Liver (tissue), 9 donors: ENCODE data around the gene ADRA2C. TPM values are rescaled to one million over a fixed set of nuclear protein-coding genes. Genes with fewer than 3 reads are reported as not detected.

Source experiments
- DNase-seq: peaks from one replicate; pipeline ENCODE4 v3.0.0-alpha.2; 2017; ENCODE audit warnings: low spot score
- H3K27ac ChIP-seq, 2 donors: one replicate each; pipeline ENCODE4 v1.7.0; 2013; ENCODE audit warnings: inconsistent platforms in 2 of 2, low read length in 2 of 2, control low read depth in 1 of 2, low read depth in 1 of 2, mild to moderate bottlenecking in 1 of 2
- H3K27me3 ChIP-seq, 4 donors: one replicate each; pipeline versions ENCODE4 v1.6.1 to v1.7.0; 2013; ENCODE audit warnings: low read length in 3 of 4, inconsistent platforms in 1 of 4, mild to moderate bottlenecking in 1 of 4, moderate library complexity in 1 of 4; ENCODE audit not compliant: control insufficient read depth in 4 of 4, insufficient read depth in 4 of 4
- H3K36me3 ChIP-seq, 4 donors: one replicate each; pipeline versions ENCODE4 v1.6.1 to v1.7.0; 2013; ENCODE audit warnings: low read length in 3 of 4, mild to moderate bottlenecking in 3 of 4, low read depth in 1 of 4, moderate library complexity in 1 of 4; ENCODE audit not compliant: control insufficient read depth in 4 of 4, insufficient read depth in 3 of 4
- H3K4me1 ChIP-seq, 4 donors: one replicate each; pipeline versions ENCODE4 v1.6.1 to v1.7.0; 2013; ENCODE audit warnings: low read length in 3 of 4, mild to moderate bottlenecking in 3 of 4, moderate library complexity in 1 of 4; ENCODE audit not compliant: control insufficient read depth in 4 of 4, insufficient read depth in 4 of 4
- H3K4me3 ChIP-seq, 3 donors: one replicate each; pipeline versions ENCODE4 v1.6.1 to v1.7.0; 2013; ENCODE audit warnings: low read length in 3 of 3, control low read depth in 1 of 3, low read depth in 1 of 3, mild to moderate bottlenecking in 1 of 3
- H3K9ac ChIP-seq, 2 donors: one replicate each; pipeline ENCODE4 v1.7.0; 2013; ENCODE audit warnings: low read length in 2 of 2, mild to moderate bottlenecking in 2 of 2, moderate library complexity in 2 of 2, control low read depth in 1 of 2, low read depth in 1 of 2
- H3K9me3 ChIP-seq, 4 donors: one replicate each; pipeline versions ENCODE4 v1.6.1 to v1.7.0; 2013; ENCODE audit warnings: low read length in 3 of 4; ENCODE audit not compliant: control insufficient read depth in 4 of 4
- CTCF ChIP-seq: fragments of 150-350 bp; IDR thresholded peaks from 2 replicates; pipeline ENCODE4 v1.5.1; 2017; ENCODE audit warnings: improper control_type of control experiment, low read depth, low read length; ENCODE audit not compliant: missing input control
- EGR1 ChIP-seq, 2 donors: IDR thresholded peaks; 2 replicates each; pipeline ENCODE4 v1.6.1; 2016 to 2018; ENCODE audit warnings: antibody characterized with exemption in 2 of 2, low read depth in 2 of 2
- FOXA1 ChIP-seq: IDR thresholded peaks from 2 replicates; pipeline ENCODE4 v1.6.1; 2016; ENCODE audit warnings: antibody characterized with exemption
- FOXA2 ChIP-seq: IDR thresholded peaks from 2 replicates; pipeline ENCODE4 v1.6.1; 2016; ENCODE audit warnings: antibody characterized with exemption
- GABPA ChIP-seq, 2 donors: IDR thresholded peaks in 1 of 2; conservative IDR thresholded peaks in 1 of 2; 2 replicates each; pipeline ENCODE4 v1.6.1; 2016; ENCODE audit warnings: antibody characterized with exemption in 2 of 2, mild to moderate bottlenecking in 1 of 2, moderate library complexity in 1 of 2
- HNF4A ChIP-seq, 2 donors: conservative IDR thresholded peaks; 2 replicates each; pipeline ENCODE4 v1.6.1; 2016; ENCODE audit warnings: antibody characterized with exemption in 2 of 2, mild to moderate bottlenecking in 2 of 2
- HNF4G ChIP-seq: IDR thresholded peaks from 2 replicates; pipeline ENCODE4 v1.6.1; 2016; ENCODE audit warnings: antibody characterized with exemption
- JUND ChIP-seq, 2 donors: IDR thresholded peaks; 2 replicates each; pipeline ENCODE4 v1.6.1; 2016; ENCODE audit warnings: antibody characterized with exemption in 2 of 2
- NR2F2 ChIP-seq: IDR thresholded peaks from 2 replicates; pipeline ENCODE4 v1.6.1; 2016; ENCODE audit warnings: antibody characterized with exemption
- RAD21 ChIP-seq, 2 donors: IDR thresholded peaks; 2 replicates each; pipeline ENCODE4 v1.6.1; 2016; ENCODE audit warnings: antibody characterized with exemption in 2 of 2, mild to moderate bottlenecking in 2 of 2
- RXRA ChIP-seq, 2 donors: IDR thresholded peaks; 2 replicates each; pipeline ENCODE4 v1.6.1; 2017 to 2018; ENCODE audit warnings: antibody characterized with exemption in 2 of 2, mild to moderate bottlenecking in 1 of 2
- SP1 ChIP-seq: IDR thresholded peaks from 2 replicates; pipeline ENCODE4 v1.6.1; 2018; ENCODE audit warnings: antibody characterized with exemption, mild to moderate bottlenecking
- TAF1 ChIP-seq: conservative IDR thresholded peaks from 2 replicates; pipeline ENCODE4 v1.6.1; 2016; ENCODE audit warnings: antibody characterized with exemption, mild to moderate bottlenecking
- YY1 ChIP-seq: IDR thresholded peaks from 2 replicates; pipeline ENCODE4 v1.6.1; 2016; ENCODE audit warnings: antibody characterized with exemption, mild to moderate bottlenecking
- WGBS: extraction: QIAGEN DNeasy Blood & Tissue Kit; methylation state at CpG from one replicate; pipeline ENCODE4 v1.1.7; 2013; 5-methylcytosine and 5-hydroxymethylcytosine counted together
- polyA plus RNA-seq, 2 donors: library from polyadenylated mRNA; stranded (reverse) in 1 of 2; unstranded in 1 of 2; fragments of 200-250 nt in 1 of 2; fragments of >200 nt in 1 of 2; fragmentation: Nextera tagmentation in 1 of 2; extraction: Ambion mirVana in 1 of 2; gene quantifications; one replicate each; pipeline versions ENCODE4 v1.2.1 to v1.2.3, GENCODE V29; 2013 to 2015
- total RNA-seq, 2 donors: library from RNA; depleted of rRNA; stranded (reverse); fragments of >200 nt; gene quantifications; one replicate each; pipeline ENCODE4 v1.2.3, GENCODE V29; 2014
- TF ChIP-seq, protein P1 (sequence below): IDR thresholded peaks from 2 replicates; pipeline ENCODE4 v1.6.1; 2016; ENCODE audit warnings: antibody characterized with exemption
- TF ChIP-seq, protein P2 (sequence below): IDR thresholded peaks from 2 replicates; pipeline ENCODE4 v1.6.1; 2016; ENCODE audit warnings: antibody characterized with exemption, mild to moderate bottlenecking
- TF ChIP-seq, protein P3 (sequence below): IDR thresholded peaks from 2 replicates; pipeline ENCODE4 v1.6.1; 2016; ENCODE audit warnings: antibody characterized with exemption
- TF ChIP-seq, protein P4 (sequence below): IDR thresholded peaks from 2 replicates; pipeline ENCODE4 v1.6.1; 2016; ENCODE audit warnings: antibody characterized with exemption
- donor health status: healthy.
- donor health status: healthy.
- donor health status: healthy.
- donor health status: healthy.
- donor health status: healthy.

ADRA2C gene
- total and polyA plus RNA-seq, 4 donors: 0.19 to 1.1 (median 0.28) TPM; not detected in 1

DNA sequence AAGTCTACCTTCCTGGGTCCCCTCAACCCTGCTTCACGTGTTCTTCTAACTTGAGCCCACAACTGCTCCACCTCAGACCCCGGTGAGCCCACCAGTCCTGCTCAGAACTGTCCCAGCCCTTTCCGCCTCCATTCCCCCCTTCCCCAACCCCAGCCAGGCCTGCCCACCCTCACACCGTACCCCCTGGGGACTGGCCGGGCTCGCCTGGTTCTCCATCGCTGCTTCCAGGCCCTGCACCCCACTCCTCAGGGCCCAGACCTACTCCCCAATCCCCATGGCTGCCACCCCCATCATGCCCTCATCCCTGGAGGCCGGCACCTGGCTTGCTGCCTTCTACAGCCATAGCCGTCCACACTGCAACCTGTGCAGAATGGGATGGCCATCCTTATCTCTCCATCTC, 23.4 kb downstream of the ADRA2C start:
- Histone ChIP-seq H3K27me3 (no peaks in the 10 kb centered on the region), H3K9me3 (no peaks in the 10 kb centered on the region), H3K4me3 (no peak overlapping the region), H3K27ac (no peak overlapping the region), H3K9ac (no peak overlapping the region), H3K36me3 (no peaks in the 10 kb centered on the region), H3K4me1 (peaks cover 8 to 22% (median 21%) of the 10 kb centered on the region in 4 donors)
- DNase-seq: no peak
- 84% methylated on average over 9 of the region's 9 CpGs for WGBS
- no peak for TF ChIP-seq GABPA (IDR thresholded peaks at IDR 0.05 in 1 of 2, conservative IDR thresholded peaks at IDR 0.05 in 1 of 2)
- no peak for TF ChIP-seq HNF4A (conservative IDR thresholded peaks at IDR 0.05)
- TF ChIP-seq YY1: no peak
- no peak for TF ChIP-seq TAF1
- TF ChIP-seq NR2F2: no peak
- no peak for TF ChIP-seq SP1
- no peak for TF ChIP-seq RAD21 (IDR thresholded peaks at IDR 0.05)
- TF ChIP-seq, protein P1, sequence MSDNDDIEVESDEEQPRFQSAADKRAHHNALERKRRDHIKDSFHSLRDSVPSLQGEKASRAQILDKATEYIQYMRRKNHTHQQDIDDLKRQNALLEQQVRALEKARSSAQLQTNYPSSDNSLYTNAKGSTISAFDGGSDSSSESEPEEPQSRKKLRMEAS: no peak
- TF ChIP-seq, protein P2, sequence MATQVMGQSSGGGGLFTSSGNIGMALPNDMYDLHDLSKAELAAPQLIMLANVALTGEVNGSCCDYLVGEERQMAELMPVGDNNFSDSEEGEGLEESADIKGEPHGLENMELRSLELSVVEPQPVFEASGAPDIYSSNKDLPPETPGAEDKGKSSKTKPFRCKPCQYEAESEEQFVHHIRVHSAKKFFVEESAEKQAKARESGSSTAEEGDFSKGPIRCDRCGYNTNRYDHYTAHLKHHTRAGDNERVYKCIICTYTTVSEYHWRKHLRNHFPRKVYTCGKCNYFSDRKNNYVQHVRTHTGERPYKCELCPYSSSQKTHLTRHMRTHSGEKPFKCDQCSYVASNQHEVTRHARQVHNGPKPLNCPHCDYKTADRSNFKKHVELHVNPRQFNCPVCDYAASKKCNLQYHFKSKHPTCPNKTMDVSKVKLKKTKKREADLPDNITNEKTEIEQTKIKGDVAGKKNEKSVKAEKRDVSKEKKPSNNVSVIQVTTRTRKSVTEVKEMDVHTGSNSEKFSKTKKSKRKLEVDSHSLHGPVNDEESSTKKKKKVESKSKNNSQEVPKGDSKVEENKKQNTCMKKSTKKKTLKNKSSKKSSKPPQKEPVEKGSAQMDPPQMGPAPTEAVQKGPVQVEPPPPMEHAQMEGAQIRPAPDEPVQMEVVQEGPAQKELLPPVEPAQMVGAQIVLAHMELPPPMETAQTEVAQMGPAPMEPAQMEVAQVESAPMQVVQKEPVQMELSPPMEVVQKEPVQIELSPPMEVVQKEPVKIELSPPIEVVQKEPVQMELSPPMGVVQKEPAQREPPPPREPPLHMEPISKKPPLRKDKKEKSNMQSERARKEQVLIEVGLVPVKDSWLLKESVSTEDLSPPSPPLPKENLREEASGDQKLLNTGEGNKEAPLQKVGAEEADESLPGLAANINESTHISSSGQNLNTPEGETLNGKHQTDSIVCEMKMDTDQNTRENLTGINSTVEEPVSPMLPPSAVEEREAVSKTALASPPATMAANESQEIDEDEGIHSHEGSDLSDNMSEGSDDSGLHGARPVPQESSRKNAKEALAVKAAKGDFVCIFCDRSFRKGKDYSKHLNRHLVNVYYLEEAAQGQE: no peak
- TF ChIP-seq CTCF: no peak
- no peak for TF ChIP-seq EGR1 (IDR thresholded peaks at IDR 0.05; ENCODE audit: low read depth in 2 of 2)
- no peak for TF ChIP-seq FOXA1
- no peak for TF ChIP-seq FOXA2
- TF ChIP-seq, protein P3, sequence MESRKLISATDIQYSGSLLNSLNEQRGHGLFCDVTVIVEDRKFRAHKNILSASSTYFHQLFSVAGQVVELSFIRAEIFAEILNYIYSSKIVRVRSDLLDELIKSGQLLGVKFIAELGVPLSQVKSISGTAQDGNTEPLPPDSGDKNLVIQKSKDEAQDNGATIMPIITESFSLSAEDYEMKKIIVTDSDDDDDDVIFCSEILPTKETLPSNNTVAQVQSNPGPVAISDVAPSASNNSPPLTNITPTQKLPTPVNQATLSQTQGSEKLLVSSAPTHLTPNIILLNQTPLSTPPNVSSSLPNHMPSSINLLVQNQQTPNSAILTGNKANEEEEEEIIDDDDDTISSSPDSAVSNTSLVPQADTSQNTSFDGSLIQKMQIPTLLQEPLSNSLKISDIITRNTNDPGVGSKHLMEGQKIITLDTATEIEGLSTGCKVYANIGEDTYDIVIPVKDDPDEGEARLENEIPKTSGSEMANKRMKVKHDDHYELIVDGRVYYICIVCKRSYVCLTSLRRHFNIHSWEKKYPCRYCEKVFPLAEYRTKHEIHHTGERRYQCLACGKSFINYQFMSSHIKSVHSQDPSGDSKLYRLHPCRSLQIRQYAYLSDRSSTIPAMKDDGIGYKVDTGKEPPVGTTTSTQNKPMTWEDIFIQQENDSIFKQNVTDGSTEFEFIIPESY: no peak
- no peak for TF ChIP-seq RXRA (IDR thresholded peaks at IDR 0.05)
- TF ChIP-seq, protein P4, sequence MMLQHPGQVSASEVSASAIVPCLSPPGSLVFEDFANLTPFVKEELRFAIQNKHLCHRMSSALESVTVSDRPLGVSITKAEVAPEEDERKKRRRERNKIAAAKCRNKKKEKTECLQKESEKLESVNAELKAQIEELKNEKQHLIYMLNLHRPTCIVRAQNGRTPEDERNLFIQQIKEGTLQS: no peak
- no peak for TF ChIP-seq HNF4G
- no peak for TF ChIP-seq JUND (IDR thresholded peaks at IDR 0.05)
